H9 (cell line): Measurements from ENCODE around the gene EXOG. TPM values are rescaled to one million over a fixed set of nuclear protein-coding genes. Genes with fewer than 3 reads are reported as not detected.

Experiments used
- DNase-seq: peaks from one replicate; pipeline ENCODE4 v3.0.0-alpha.2; 2017
- H2AFZ ChIP-seq: one replicate; pipeline ENCODE4 v1.6.1; 2013; ENCODE audit warnings: mild to moderate bottlenecking, low read length, control low read depth, moderate library complexity
- H2AK5ac ChIP-seq: 2 replicates; pipeline ENCODE4 v1.6.1; 2013; ENCODE audit warnings: low read length, control low read depth, mixed read lengths; ENCODE audit not compliant: insufficient read length
- H2BK120ac ChIP-seq: one replicate; pipeline ENCODE4 v1.6.1; 2013; ENCODE audit warnings: low read depth, mild to moderate bottlenecking, low read length, control low read depth, inconsistent platforms; ENCODE audit not compliant: poor library complexity, severe bottlenecking
- H2BK12ac ChIP-seq: 2 replicates; pipeline ENCODE4 v1.6.1; 2013; ENCODE audit warnings: low read length, control low read depth, mixed read lengths, low read depth; ENCODE audit not compliant: insufficient read length
- H2BK15ac ChIP-seq: 2 replicates; pipeline ENCODE4 v1.6.1; 2013; ENCODE audit warnings: low read depth, low read length, control low read depth
- H2BK20ac ChIP-seq: one replicate; pipeline ENCODE4 v1.6.1; 2013; ENCODE audit warnings: low read depth, mild to moderate bottlenecking, low read length, control low read depth, inconsistent platforms; ENCODE audit not compliant: poor library complexity, severe bottlenecking
- H2BK5ac ChIP-seq: 2 replicates; pipeline ENCODE4 v1.6.1; 2013; ENCODE audit warnings: low read length, control low read depth, mixed read lengths; ENCODE audit not compliant: insufficient read length
- H3K14ac ChIP-seq: 2 replicates; pipeline ENCODE4 v1.6.1; 2013; ENCODE audit warnings: low read length, control low read depth; ENCODE audit not compliant: insufficient read depth
- H3K18ac ChIP-seq: 2 replicates; pipeline ENCODE4 v1.6.1; 2013; ENCODE audit warnings: low read depth, mild to moderate bottlenecking, mixed read lengths, low read length, control low read depth; ENCODE audit not compliant: insufficient read length
- H3K23ac ChIP-seq: 2 replicates; pipeline ENCODE4 v1.6.1; 2013; ENCODE audit warnings: low read length, control low read depth, mixed read lengths, low read depth; ENCODE audit not compliant: insufficient read length
- H3K23me2 ChIP-seq: 2 replicates; pipeline ENCODE4 v1.6.1; 2013; ENCODE audit warnings: low read depth, mild to moderate bottlenecking, mixed read lengths, low read length, control low read depth; ENCODE audit not compliant: insufficient read length, poor library complexity, severe bottlenecking
- H3K27ac ChIP-seq: 2 replicates; pipeline ENCODE4 v1.5.1; 2013; ENCODE audit warnings: low read length, control low read depth, mixed read lengths, low read depth; ENCODE audit not compliant: insufficient read length
- H3K27me3 ChIP-seq: 2 replicates; pipeline ENCODE4 v1.6.1; 2013; ENCODE audit warnings: low read length, control low read depth, inconsistent platforms; ENCODE audit not compliant: insufficient read depth
- H3K4ac ChIP-seq: 2 replicates; pipeline ENCODE4 v1.6.1; 2013; ENCODE audit warnings: low read depth, mild to moderate bottlenecking, control low read depth, inconsistent platforms, low read length, moderate library complexity
- H3K4me1 ChIP-seq: 2 replicates; pipeline ENCODE4 v1.6.1; 2013; ENCODE audit warnings: low read length, control low read depth, inconsistent platforms; ENCODE audit not compliant: insufficient read depth
- H3K4me2 ChIP-seq: 2 replicates; pipeline ENCODE4 v1.6.1; 2013; ENCODE audit warnings: low read length, control low read depth, mixed read lengths; ENCODE audit not compliant: insufficient read length, insufficient read depth
- H3K56ac ChIP-seq: 2 replicates; pipeline ENCODE4 v1.6.1; 2013; ENCODE audit warnings: low read depth, mild to moderate bottlenecking, mixed read lengths, low read length, control low read depth; ENCODE audit not compliant: insufficient read length
- H3K79me1 ChIP-seq: 2 replicates; pipeline ENCODE4 v1.6.1; 2013; ENCODE audit warnings: low read depth, mild to moderate bottlenecking, moderate library complexity, low read length, control low read depth, inconsistent platforms; ENCODE audit not compliant: insufficient read depth, poor library complexity, severe bottlenecking
- H3K79me2 ChIP-seq: 2 replicates; pipeline ENCODE4 v1.6.1; 2013; ENCODE audit warnings: low read length, control low read depth, inconsistent platforms; ENCODE audit not compliant: insufficient read depth
- H3K9ac ChIP-seq: 2 replicates; pipeline ENCODE4 v1.6.1; 2013; ENCODE audit warnings: low read length, control low read depth, mixed read lengths; ENCODE audit not compliant: insufficient read length; ENCODE audit errors: extremely low read depth
- H3K9me3 ChIP-seq: one replicate; pipeline ENCODE4 v1.6.1; 2013; ENCODE audit warnings: low read depth, low read length, inconsistent platforms; ENCODE audit not compliant: control insufficient read depth
- H3T11ph ChIP-seq: one replicate; pipeline ENCODE4 v1.6.1; 2013; ENCODE audit warnings: mild to moderate bottlenecking, low read length, control low read depth, inconsistent platforms
- H4K20me1 ChIP-seq: one replicate; pipeline ENCODE4 v1.6.1; 2013; ENCODE audit not compliant: control insufficient read depth, insufficient read length, insufficient read depth
- H4K5ac ChIP-seq: 2 replicates; pipeline ENCODE4 v1.6.1; 2013; ENCODE audit warnings: low read depth, mild to moderate bottlenecking, mixed read lengths, low read length, control low read depth; ENCODE audit not compliant: insufficient read length
- H4K8ac ChIP-seq: replicated peaks from 2 replicates; pipeline ENCODE4 v1.6.1; 2013; ENCODE audit warnings: low read length, control low read depth, mixed read lengths, low read depth; ENCODE audit not compliant: insufficient read length
- H4K91ac ChIP-seq: 2 replicates; pipeline ENCODE4 v1.6.1; 2013; ENCODE audit warnings: low read depth, mild to moderate bottlenecking, moderate library complexity, mixed read lengths, low read length, control low read depth; ENCODE audit not compliant: insufficient read length
- H3K27ac Mint-ChIP-seq, 3 experiments: 2 replicates in 2 of 3; 3 replicates in 1 of 3; pipeline ENCODE4 v1.8.0; 2020 to 2021; ENCODE audit warnings: mixed read lengths in 3 of 3, mild to moderate bottlenecking in 1 of 3, moderate library complexity in 1 of 3
- H3K27me3 Mint-ChIP-seq: 2 replicates; pipeline ENCODE4 v1.8.0; 2021; ENCODE audit warnings: low read depth, mild to moderate bottlenecking, moderate library complexity, mixed read lengths
- H3K36me3 Mint-ChIP-seq, 3 experiments: 2 replicates in 2 of 3; 3 replicates in 1 of 3; pipeline ENCODE4 v1.8.0; 2020 to 2021; ENCODE audit warnings: low read depth in 3 of 3, mixed read lengths in 3 of 3; ENCODE audit not compliant: insufficient read depth in 1 of 3
- H3K4me1 Mint-ChIP-seq, 2 experiments: 2 replicates each; pipeline ENCODE4 v1.8.0; 2020; ENCODE audit warnings: mixed read lengths in 2 of 2
- H3K4me3 Mint-ChIP-seq, 2 experiments: 2 replicates in 1 of 2; 3 replicates in 1 of 2; pipeline ENCODE4 v1.8.0; 2020 to 2021; ENCODE audit warnings: mild to moderate bottlenecking in 2 of 2, mixed read lengths in 2 of 2, moderate library complexity in 1 of 2
- H3K9me3 Mint-ChIP-seq, 2 experiments: 2 replicates in 1 of 2; 3 replicates in 1 of 2; pipeline ENCODE4 v1.8.0; 2020; ENCODE audit warnings: mild to moderate bottlenecking in 2 of 2, mixed read lengths in 2 of 2, moderate library complexity in 1 of 2
- WGBS: extraction: QIAGEN DNeasy Blood & Tissue Kit; methylation state at CpG from one replicate; pipeline ENCODE4 v1.1.7; 2013; ENCODE audit warnings: missing lambda C conversion rate, low lambda C conversion rate, mixed read lengths; ENCODE audit not compliant: insufficient read length; ENCODE audit errors: extremely low coverage; 5-methylcytosine and 5-hydroxymethylcytosine counted together
- total RNA-seq: library from RNA; stranded (reverse); gene quantifications from 2 replicates; pipeline ENCODE4 v1.2.1, GENCODE V29; 2021
- TF ChIP-seq, protein P1 (sequence below): fragments of 200-600 bp; sonication (generic); conservative IDR thresholded peaks from 3 replicates; pipeline ENCODE4 v1.8.0; 2021; ENCODE audit warnings: antibody characterized with exemption, mild to moderate bottlenecking

Gene EXOG
- total RNA-seq, 1 experiment from 2014 or later, result 14.1 TPM

DNA sequence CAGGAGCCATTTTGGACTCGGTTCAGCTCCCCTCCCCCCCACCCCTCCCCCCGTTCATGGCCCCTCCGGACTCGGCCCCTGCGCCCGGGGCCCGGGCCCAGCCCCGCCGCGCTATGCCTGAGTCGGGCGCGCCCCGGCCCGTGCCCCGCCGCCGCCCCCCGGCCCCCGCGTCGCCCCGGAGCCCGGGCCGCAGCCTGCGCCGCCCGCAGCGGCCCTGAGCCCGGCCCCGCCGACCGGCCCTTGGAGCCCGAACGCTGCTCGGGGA is 42.3 kb upstream of the EXOG start:
- H3K9ac ChIP-seq, result peak overlapping the region; percentile 85
- no peak overlapping the region for H3K23ac ChIP-seq
- no CpG with 5 or more reads among the region's 36 CpGs for WGBS
- no peak overlapping the region for H2BK5ac ChIP-seq
- H2BK15ac ChIP-seq, result no peak overlapping the region
- peaks cover 9% of the 10 kb centered on the region for H3K27me3 Mint-ChIP-seq
- H2AFZ ChIP-seq, result no peak overlapping the region
- H4K8ac ChIP-seq, result no peak overlapping the region
- TF ChIP-seq, protein P1, sequence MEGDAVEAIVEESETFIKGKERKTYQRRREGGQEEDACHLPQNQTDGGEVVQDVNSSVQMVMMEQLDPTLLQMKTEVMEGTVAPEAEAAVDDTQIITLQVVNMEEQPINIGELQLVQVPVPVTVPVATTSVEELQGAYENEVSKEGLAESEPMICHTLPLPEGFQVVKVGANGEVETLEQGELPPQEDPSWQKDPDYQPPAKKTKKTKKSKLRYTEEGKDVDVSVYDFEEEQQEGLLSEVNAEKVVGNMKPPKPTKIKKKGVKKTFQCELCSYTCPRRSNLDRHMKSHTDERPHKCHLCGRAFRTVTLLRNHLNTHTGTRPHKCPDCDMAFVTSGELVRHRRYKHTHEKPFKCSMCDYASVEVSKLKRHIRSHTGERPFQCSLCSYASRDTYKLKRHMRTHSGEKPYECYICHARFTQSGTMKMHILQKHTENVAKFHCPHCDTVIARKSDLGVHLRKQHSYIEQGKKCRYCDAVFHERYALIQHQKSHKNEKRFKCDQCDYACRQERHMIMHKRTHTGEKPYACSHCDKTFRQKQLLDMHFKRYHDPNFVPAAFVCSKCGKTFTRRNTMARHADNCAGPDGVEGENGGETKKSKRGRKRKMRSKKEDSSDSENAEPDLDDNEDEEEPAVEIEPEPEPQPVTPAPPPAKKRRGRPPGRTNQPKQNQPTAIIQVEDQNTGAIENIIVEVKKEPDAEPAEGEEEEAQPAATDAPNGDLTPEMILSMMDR, result no peak
- H3K4ac ChIP-seq, result no peak overlapping the region
- no peak overlapping the region for H3T11ph ChIP-seq
- H3K4me1 ChIP-seq, result peaks cover 9% of the 10 kb centered on the region
- peak overlapping the region; percentile 82 for H3K14ac ChIP-seq
- no peak overlapping the region for H2BK120ac ChIP-seq
- no peak overlapping the region for H3K27ac Mint-ChIP-seq
- H2BK20ac ChIP-seq, result no peak overlapping the region
- no peaks in the 10 kb centered on the region for H3K27me3 ChIP-seq
- H3K4me1 Mint-ChIP-seq, result peaks cover 34 to 41% of the 10 kb centered on the region in 2 experiments
- H2AK5ac ChIP-seq, result no peak overlapping the region
- H3K79me2 ChIP-seq, result peaks cover 28% of the 10 kb centered on the region; the same call in 1 of the 2 replicates
- H3K79me1 ChIP-seq, result peaks cover 3% of the 10 kb centered on the region
- peak overlapping the region; percentile 97 to 100 for H3K4me3 Mint-ChIP-seq
- no peak overlapping the region for H3K27ac ChIP-seq
- no peak overlapping the region for H2BK12ac ChIP-seq
- H4K20me1 ChIP-seq, result peaks cover 2% of the 10 kb centered on the region
- H3K9me3 ChIP-seq, result no peaks in the 10 kb centered on the region
- peaks cover 11% of the 10 kb centered on the region for H3K23me2 ChIP-seq
- no peak overlapping the region for H3K56ac ChIP-seq
- H3K36me3 Mint-ChIP-seq, result peaks cover 4 to 7% (median 6%) of the 10 kb centered on the region in 3 experiments; a peak in 6 of 7 replicates
- H4K5ac ChIP-seq, result peak overlapping the region; percentile 47
- peaks cover 5% of the 10 kb centered on the region in 2 experiments; a peak in 4 of 5 replicates for H3K9me3 Mint-ChIP-seq
- DNase-seq, result no peak
- H3K4me2 ChIP-seq, result peak overlapping the region; percentile 84
- peak overlapping the region; percentile 68 for H3K18ac ChIP-seq
- H4K91ac ChIP-seq, result no peak overlapping the region
